ENCODE results near the gene ANKFN1.

The ANKFN1 gene, protein sequence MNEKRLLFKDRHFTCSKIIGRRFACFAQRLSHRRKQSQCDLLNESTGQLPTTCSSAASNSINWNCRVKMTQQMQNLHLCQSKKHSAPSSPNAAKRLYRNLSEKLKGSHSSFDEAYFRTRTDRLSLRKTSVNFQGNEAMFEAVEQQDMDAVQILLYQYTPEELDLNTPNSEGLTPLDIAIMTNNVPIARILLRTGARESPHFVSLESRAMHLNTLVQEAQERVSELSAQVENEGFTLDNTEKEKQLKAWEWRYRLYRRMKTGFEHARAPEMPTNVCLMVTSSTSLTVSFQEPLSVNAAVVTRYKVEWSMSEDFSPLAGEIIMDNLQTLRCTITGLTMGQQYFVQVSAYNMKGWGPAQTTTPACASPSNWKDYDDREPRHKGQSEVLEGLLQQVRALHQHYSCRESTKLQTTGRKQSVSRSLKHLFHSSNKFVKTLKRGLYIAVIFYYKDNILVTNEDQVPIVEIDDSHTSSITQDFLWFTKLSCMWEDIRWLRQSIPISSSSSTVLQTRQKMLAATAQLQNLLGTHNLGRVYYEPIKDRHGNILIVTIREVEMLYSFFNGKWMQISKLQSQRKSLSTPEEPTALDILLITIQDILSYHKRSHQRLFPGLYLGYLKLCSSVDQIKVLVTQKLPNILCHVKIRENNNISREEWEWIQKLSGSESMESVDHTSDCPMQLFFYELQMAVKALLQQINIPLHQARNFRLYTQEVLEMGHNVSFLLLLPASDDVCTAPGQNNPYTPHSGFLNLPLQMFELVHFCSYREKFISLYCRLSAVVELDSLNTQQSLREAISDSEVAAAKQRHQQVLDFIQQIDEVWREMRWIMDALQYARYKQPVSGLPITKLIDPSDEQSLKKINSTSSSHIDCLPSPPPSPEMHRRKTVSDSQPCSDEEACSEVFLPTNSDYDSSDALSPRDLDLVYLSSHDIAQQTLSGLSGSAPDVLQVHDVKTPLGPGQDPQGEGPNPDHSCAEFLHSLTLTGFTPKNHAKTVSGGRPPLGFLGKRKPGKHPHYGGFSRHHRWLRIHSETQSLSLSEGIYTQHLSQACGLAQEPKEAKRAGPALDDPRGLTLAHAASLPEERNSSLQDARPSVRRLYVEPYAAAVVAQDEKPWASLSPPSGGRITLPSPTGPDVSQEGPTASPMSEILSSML

DNA sequence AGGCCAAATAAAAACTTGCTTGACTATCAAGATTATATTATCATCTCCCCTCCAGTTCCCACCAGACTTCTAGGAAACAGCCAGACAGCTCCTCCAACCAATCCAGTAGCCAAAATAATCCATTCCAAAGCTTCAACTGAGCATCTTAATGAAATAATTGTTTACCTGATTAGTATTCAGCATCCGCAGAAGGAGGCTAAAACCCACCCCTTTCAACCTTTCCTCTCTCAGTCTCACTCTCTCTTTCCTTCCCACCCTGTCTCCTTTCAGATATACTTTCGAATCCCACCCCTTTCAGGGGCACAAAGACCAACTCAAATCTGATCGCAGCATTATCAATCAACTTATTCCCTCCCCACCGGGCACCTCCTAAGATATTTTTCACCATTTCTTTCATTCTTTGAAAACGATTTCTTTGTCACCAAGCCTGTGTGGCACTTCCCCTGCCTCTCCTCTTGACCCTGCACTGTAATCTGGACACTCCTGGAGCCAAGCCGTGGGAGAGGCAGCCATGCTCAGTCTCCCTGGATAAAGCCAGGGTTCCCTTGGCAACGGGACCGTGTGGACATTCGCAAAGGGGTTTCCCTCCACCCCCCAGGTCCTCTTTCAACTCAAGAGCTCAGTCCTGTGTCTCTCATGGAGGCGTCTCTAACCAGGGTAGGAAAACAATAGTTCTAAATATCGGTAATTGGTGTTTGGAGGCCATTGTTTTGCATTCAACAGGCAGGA is at the start of gene ANKFN1:
ANKFN1 (plus strand) TSS at position 602 of the 729 bp plus-strand sequence. CDS start 59,193 bp downstream, outside the sequence.
- DNase-seq: no peak

GRCh38 chr17:56108811-56109284 is 44.4 kb upstream of the ANKFN1 start:
- no peak for DNase-seq

- no peak for DNase-seq
Observed at GRCh38 chr17:56109836-56110235, 43.4 kb upstream of the ANKFN1 start.

DNA sequence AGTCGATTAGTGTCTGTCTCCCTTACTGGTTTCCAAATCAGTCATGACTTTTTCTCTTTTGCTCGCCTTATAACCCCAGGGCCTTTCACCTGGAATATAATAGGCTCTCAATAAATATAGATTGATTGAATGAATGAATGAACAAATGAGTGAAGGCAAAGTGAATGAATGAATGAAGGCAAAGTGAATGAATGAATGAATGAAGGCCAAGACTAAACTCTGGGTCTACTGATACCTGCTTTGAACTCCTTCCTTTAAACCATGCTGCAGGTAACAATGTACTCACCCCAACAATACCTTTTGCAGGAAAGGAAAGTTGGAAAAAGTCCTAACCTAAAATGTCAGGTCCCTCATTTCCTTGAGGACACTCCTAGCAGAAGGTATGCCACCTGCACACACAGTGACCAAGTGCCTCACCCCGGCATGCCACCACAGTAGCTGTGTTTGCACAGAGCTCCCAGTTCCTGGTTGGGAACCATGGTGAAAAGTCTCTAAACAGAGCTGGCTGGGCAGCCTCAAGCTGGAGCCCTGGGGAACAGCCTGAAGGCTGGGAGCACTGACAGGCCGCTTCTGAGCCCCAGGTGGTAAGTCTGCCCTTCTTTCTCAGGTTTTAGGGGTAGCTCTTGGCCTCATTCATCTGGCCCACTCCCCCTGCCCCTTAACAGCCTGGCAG is 42.7 kb upstream of the ANKFN1 start:
- DNase-seq: no peak

- no peak for DNase-seq
Observed at GRCh38 chr17:56111706-56112485, 41.4 kb upstream of the ANKFN1 start.

DNA sequence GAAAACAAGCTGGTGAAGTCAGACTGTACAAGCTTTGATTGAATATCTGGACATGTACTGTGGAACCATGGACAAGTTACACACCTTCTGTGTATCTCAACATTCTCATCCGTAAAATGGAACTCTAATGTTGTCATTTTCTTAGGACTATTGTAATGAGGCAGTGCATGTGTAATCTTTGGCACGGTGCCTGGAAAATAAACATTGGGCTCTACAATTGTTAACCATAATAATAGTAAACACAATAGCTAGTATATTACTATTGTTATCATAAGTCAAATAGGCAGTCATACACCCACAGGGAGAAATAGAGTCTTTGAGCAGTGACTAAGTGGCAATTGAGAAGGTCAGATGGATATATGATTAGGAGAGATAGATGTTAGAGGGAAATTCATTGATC is 39.8 kb upstream of the ANKFN1 start:
- no peak for DNase-seq

GRCh38 chr17:56114469-56114868 is 38.8 kb upstream of the ANKFN1 start:
- no peak for DNase-seq

- DNase-seq: no peak
Observed at GRCh38 chr17:56119191-56119590, 34.1 kb upstream of the ANKFN1 start.

DNA sequence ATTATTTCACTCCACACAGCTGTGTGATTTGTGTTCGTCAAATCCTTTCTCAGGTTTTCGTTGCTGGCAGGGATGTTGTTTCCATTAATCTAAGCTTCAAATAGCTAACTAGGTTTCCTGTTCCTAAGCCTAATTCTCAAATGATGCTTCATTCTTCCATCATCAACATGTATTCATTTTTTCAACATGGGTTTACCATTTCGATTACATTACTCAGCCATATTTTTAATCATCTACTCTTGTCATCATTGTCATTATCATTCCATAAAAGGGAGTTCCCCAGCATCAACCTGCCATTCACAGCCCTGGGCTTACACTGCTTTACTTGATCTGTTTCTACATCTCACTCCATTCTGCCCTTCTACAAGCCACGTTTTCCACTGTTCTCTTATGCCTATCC is 33.3 kb upstream of the ANKFN1 start:
- DNase-seq: no peak

DNA sequence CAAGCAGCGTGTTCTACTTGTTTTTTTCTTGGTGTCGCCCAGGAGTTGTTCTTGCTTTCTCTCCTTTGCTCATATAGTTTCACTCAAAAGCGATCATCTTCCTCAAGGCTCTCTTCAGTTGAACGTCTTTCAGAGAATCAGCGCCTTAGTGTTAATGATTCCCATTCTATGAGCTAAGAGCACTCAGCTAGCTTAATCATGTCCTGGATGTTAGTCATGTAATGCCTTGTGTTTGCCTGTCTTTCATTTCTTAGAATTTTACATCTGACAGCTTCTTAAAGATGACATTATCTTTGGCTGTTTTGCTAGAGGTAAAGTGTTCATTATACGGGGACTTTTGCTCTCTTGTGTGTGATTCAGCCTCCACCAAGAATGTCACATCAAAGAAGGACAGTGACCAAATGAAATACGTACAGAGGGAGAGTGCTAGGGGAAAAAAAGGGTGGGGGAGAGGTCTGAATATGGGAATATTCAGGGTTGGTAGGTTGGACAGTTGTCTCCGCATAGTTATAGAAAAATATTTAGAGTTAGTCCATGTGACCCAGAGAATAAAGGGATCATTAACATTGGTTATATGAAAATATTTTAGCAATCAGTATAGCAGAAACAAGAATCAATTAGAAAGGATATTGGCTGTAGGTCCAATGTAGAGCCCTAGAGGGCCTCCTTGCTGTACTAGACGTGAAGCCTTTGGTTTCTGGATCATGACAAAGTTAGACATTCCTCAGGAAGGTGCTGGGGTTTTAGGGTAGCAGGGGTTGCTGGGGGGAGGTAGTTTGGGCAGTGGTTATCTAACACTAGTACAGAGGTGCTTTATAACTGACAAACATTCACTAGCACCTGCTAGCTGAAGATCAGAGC is 31.9 kb upstream of the ANKFN1 start:
- DNase-seq: no peak

GRCh38 chr17:56125830-56126819 is 27.1 kb upstream of the ANKFN1 start:
- DNase-seq: no peak

DNA sequence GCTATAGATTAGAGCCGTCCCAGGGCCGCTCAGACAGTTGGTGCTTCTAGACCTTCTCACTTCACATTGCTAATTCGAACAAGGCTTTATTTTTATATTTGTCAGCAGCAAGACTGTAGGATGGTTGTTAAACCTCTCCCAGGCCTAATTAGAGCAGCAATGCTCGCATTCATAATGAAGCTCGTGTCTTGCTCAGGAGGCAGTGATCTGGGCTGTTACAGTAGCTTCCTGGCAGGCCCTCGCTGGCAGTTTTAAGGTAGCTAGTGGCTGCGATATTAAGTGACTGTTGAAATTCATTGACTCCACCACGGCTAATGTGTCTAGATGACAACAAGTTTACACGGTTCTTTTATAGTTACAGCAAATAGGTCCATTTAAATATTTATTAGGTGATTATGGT is 23.2 kb upstream of the ANKFN1 start:
- no peak for DNase-seq

- DNase-seq: no peak
Observed at GRCh38 chr17:56130631-56131030, 22.6 kb upstream of the ANKFN1 start.

GRCh38 chr17:56131431-56131830 is 21.8 kb upstream of the ANKFN1 start:
- no peak for DNase-seq

DNA sequence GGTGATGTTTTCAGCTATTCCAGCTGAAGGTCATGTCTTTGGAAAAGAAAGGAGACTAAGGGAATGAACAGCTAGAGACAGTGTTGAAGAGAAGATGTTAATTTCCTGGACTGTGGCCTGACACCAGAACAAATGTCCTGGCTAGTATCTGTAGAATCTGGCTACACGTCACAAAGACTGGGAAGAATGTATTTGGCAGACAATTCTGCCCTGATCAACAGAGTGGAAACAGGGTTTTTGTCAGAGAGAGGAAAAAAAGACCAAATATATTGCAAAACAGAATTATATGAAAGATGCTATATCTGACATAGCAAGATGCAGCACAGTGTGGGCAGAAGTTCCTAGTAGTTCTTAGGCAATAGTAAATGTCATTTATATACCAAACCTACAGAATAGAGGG is 17.0 kb upstream of the ANKFN1 start:
- DNase-seq: no peak

GRCh38 chr17:56141046-56141839 is 12.0 kb upstream of the ANKFN1 start:
- DNase-seq: no peak

DNA sequence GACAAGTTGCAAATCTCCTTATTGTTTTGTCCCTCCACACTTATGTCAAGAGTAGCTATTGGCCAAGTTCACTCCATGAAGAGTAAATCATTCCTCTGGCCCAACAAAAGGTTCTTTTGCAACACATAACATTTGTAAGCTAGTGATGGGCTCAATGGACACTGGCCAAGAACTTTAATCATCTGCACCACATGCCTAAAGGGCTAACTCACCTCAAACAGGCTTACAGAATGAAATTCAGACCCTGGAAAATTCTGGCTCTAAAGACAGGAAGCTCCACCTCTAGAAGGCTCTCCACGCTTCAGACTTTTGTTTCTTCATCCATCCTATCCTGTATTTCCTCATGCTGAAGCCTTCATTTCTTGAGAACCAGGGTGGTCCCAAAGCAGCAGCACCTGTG is 10.9 kb upstream of the ANKFN1 start:
- DNase-seq: no peak

DNA sequence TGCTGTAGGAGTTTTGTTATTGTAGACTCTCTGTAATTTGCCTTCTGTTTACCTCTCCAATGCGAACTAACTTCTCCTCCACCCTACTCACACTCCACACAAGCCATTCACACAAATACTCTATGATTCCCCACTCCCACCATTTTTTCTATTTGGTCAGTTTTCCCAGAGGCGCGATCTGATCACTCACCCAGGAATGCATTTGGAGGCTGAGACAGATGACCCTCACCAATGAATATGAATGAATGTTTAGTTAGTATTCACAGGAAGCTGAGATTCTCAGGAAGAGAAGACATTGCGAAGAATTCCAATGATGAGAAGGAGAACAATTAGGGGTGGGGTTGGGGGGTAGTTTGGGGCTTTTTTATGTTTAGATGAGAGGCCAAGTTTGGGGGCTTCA is 10.5 kb upstream of the ANKFN1 start:
- DNase-seq: no peak

All from NCI-H1048 (cell line).